Fibroblast of lung (primary cell): ENCODE measurements around the gene TIGD2. TPM values are rescaled to one million over a fixed set of nuclear protein-coding genes. Genes with fewer than 3 reads are reported as not detected.

Source experiments
- DNase-seq, 2 donors: peaks; one replicate each; pipeline versions ENCODE4 v3.0.0 to v3.0.0-alpha.2; 2010; ENCODE audit warnings: low read depth in 2 of 2
- H2AFZ ChIP-seq: 2 replicates; pipeline ENCODE4 v1.5.1; 2012; ENCODE audit warnings: low read length, control low read depth, inconsistent platforms
- H3K27ac ChIP-seq: 2 replicates; pipeline ENCODE4 v1.5.1; 2011; ENCODE audit warnings: low read length, control low read depth; ENCODE audit not compliant: insufficient read depth
- H3K27me3 ChIP-seq: 2 replicates; pipeline ENCODE4 v1.5.1; 2011; ENCODE audit warnings: mild to moderate bottlenecking, low read length; ENCODE audit not compliant: control insufficient read depth, insufficient read depth
- H3K36me3 ChIP-seq: 2 replicates; pipeline ENCODE4 v1.5.1; 2011; ENCODE audit warnings: low read length; ENCODE audit not compliant: control insufficient read depth, insufficient read depth
- H3K4me1 ChIP-seq: 2 replicates; pipeline ENCODE4 v1.5.1; 2011; ENCODE audit warnings: low read length; ENCODE audit not compliant: control insufficient read depth, insufficient read depth; ENCODE audit errors: extremely low read depth
- H3K4me2 ChIP-seq: 2 replicates; pipeline ENCODE4 v1.5.1; 2011; ENCODE audit warnings: low read length, control low read depth; ENCODE audit not compliant: insufficient read depth; ENCODE audit errors: extremely low read depth
- H3K4me3 ChIP-seq, 4 experiments: fragments of 200-600 bp in 1 of 4; sonication (generic) in 1 of 4; replicated peaks in 1 of 4; 2 replicates each; pipeline ENCODE4 v1.5.1; 2011 to 2016; ENCODE audit warnings: low read length in 4 of 4, low read depth in 3 of 4, mild to moderate bottlenecking in 3 of 4, control low read depth in 2 of 4, inconsistent platforms in 1 of 4, mixed read lengths in 1 of 4; ENCODE audit not compliant: insufficient read depth in 1 of 4; ENCODE audit errors: control extremely low read depth in 1 of 4
- H3K79me2 ChIP-seq: 2 replicates; pipeline ENCODE4 v1.5.1; 2012; ENCODE audit warnings: mild to moderate bottlenecking, low read length, inconsistent platforms; ENCODE audit not compliant: control insufficient read depth, insufficient read depth
- H3K9ac ChIP-seq: 2 replicates; pipeline ENCODE4 v1.5.1; 2011; ENCODE audit warnings: mild to moderate bottlenecking, low read length, control low read depth; ENCODE audit not compliant: insufficient read depth
- H3K9me3 ChIP-seq: 2 replicates; pipeline ENCODE4 v1.5.1; 2012; ENCODE audit warnings: low read depth, low read length; ENCODE audit not compliant: control insufficient read depth, insufficient read depth
- H4K20me1 ChIP-seq: 2 replicates; pipeline ENCODE4 v1.5.1; 2011; ENCODE audit warnings: low read length; ENCODE audit not compliant: control insufficient read depth, insufficient read depth; ENCODE audit errors: extremely low read depth
- CTCF ChIP-seq, 2 donors: IDR thresholded peaks in 1 of 2; conservative IDR thresholded peaks in 1 of 2; 1 replicate in 1 of 2; 2 replicates in 1 of 2; pipeline ENCODE4 v1.5.1; 2011 to 2012; ENCODE audit warnings: low read length in 2 of 2, control low read depth in 1 of 2, inconsistent platforms in 1 of 2, low read depth in 1 of 2, mild to moderate bottlenecking in 1 of 2
- EZH2 ChIP-seq: IDR thresholded peaks from 2 replicates; pipeline ENCODE4 v1.5.1; 2012; ENCODE audit warnings: low read length, control low read depth, mild to moderate bottlenecking; ENCODE audit errors: missing control alignments
- polyA plus RNA-seq, 2 donors: library from polyadenylated mRNA; depleted of rRNA in 1 of 2; stranded (reverse) in 1 of 2; unstranded in 1 of 2; fragments of >200 nt; gene quantifications; 2 replicates each; pipeline ENCODE4 v1.2.1, GENCODE V29; 2011 to 2012; ENCODE audit warnings: missing spikeins in 1 of 2
- total RNA-seq: library from RNA; depleted of rRNA; stranded (reverse); fragments of >200 nt; gene quantifications from 2 replicates; pipeline ENCODE4 v1.2.1, GENCODE V29; 2014

The TIGD2 gene
- total and polyA plus RNA-seq, 2 donors (not counting 1 experiment from before 2014, with no cell fraction given): 6.1 to 11.7 TPM

DNA sequence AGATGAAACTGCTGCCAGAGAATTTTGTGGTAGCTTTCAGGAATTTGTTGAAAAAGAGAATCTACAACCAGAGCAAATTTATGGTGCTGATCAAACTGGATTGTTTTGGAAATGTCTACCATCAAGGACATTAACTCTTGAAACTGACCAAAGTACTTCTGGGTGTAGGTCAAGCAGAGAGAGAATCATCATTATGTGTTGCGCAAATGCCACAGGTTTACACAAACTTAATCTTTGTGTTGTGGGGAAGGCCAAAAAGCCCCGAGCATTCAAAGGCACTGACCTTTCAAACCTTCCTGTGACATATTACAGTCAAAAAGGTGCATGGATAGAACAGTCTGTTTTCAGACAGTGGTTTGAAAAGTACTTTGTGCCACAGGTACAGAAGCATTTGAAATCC lies 2.1 kb downstream of the TIGD2 start:
- H3K36me3 ChIP-seq: no peaks in the 10 kb centered on the region
- H3K9me3 ChIP-seq: no peaks in the 10 kb centered on the region
- H3K9ac ChIP-seq: no peak overlapping the region
- H3K4me3 ChIP-seq: no peak overlapping the region
- H3K4me1 ChIP-seq: peaks cover 2% of the 10 kb centered on the region
- no peak overlapping the region for H2AFZ ChIP-seq
- DNase-seq: no peak
- H3K27me3 ChIP-seq: peaks cover 16% of the 10 kb centered on the region
- H4K20me1 ChIP-seq: no peaks in the 10 kb centered on the region
- H3K4me2 ChIP-seq: no peak overlapping the region
- H3K79me2 ChIP-seq: no peaks in the 10 kb centered on the region
- no peak for TF ChIP-seq EZH2
- TF ChIP-seq CTCF (conservative IDR thresholded peaks at IDR 0.05 in 1 of 2, IDR thresholded peaks at IDR 0.05 in 1 of 2; ENCODE audit: low read depth in 1 of 2, low read length in 2 of 2): no peak
- no peak overlapping the region for H3K27ac ChIP-seq

GRCh38 chr4:89114100-89114499 lies 2.8 kb downstream of the TIGD2 start:
- no peak for DNase-seq
- no peaks in the 10 kb centered on the region for H4K20me1 ChIP-seq
- H2AFZ ChIP-seq: no peak overlapping the region
- no peak overlapping the region for H3K4me3 ChIP-seq
- TF ChIP-seq CTCF (conservative IDR thresholded peaks at IDR 0.05 in 1 of 2, IDR thresholded peaks at IDR 0.05 in 1 of 2; ENCODE audit: low read depth in 1 of 2, low read length in 2 of 2): no peak
- TF ChIP-seq EZH2: no peak
- H3K9ac ChIP-seq: no peak overlapping the region
- no peaks in the 10 kb centered on the region for H3K9me3 ChIP-seq
- H3K79me2 ChIP-seq: no peaks in the 10 kb centered on the region
- peaks cover 13% of the 10 kb centered on the region for H3K27me3 ChIP-seq
- H3K36me3 ChIP-seq: no peaks in the 10 kb centered on the region
- no peak overlapping the region for H3K27ac ChIP-seq
- H3K4me2 ChIP-seq: no peak overlapping the region
- H3K4me1 ChIP-seq: peaks cover 2% of the 10 kb centered on the region

GRCh38 chr4:89117115-89117514 lies 5.8 kb downstream of the TIGD2 start:
- no peaks in the 10 kb centered on the region for H3K9me3 ChIP-seq
- H3K79me2 ChIP-seq: no peaks in the 10 kb centered on the region
- no peak overlapping the region for H3K27ac ChIP-seq
- H3K9ac ChIP-seq: no peak overlapping the region
- no peaks in the 10 kb centered on the region for H4K20me1 ChIP-seq
- no peak for DNase-seq
- no peak overlapping the region for H3K4me3 ChIP-seq
- H3K36me3 ChIP-seq: no peaks in the 10 kb centered on the region
- H2AFZ ChIP-seq: no peak overlapping the region
- no peak overlapping the region for H3K4me2 ChIP-seq
- peaks cover 2% of the 10 kb centered on the region for H3K4me1 ChIP-seq
- TF ChIP-seq CTCF (conservative IDR thresholded peaks at IDR 0.05 in 1 of 2, IDR thresholded peaks at IDR 0.05 in 1 of 2; ENCODE audit: low read depth in 1 of 2, low read length in 2 of 2) (no peak), EZH2 (no peak)
- H3K27me3 ChIP-seq: no peaks in the 10 kb centered on the region
